PFSK-1 (cell line): ENCODE results near the gene ATP2B2.

Experiments
- FOXP2 ChIP-seq: optimal IDR thresholded peaks from 2 replicates; pipeline ENCODE3; 2011; ENCODE audit warnings: borderline replicate concordance, control low read depth, inconsistent platforms; ENCODE audit not compliant: insufficient read depth; ENCODE audit errors: extremely low read length, extremely low read depth
- POLR2AphosphoS5 ChIP-seq: IDR thresholded peaks from 2 replicates; pipeline ENCODE4 v1.6.1; 2012; ENCODE audit warnings: low read depth, mild to moderate bottlenecking, control low read depth, low read length, moderate library complexity
- SIN3A ChIP-seq: IDR thresholded peaks from 2 replicates; pipeline ENCODE4 v1.6.1; 2012; ENCODE audit warnings: mild to moderate bottlenecking, low read length, moderate library complexity, borderline replicate concordance; ENCODE audit not compliant: insufficient read depth
- TAF1 ChIP-seq: IDR thresholded peaks from 2 replicates; pipeline ENCODE4 v1.6.1; 2012; ENCODE audit warnings: low read length, control low read depth, borderline replicate concordance; ENCODE audit not compliant: insufficient read depth
- TF ChIP-seq, protein P1 (sequence below), 2 experiments: IDR thresholded peaks; 2 replicates each; pipeline versions ENCODE4 v1.6.1 to v1.8.0; 2011 to 2012; ENCODE audit warnings: low read depth in 2 of 2, low read length in 2 of 2, control low read depth in 1 of 2, inconsistent platforms in 1 of 2, mild to moderate bottlenecking in 1 of 2, moderate library complexity in 1 of 2; ENCODE audit not compliant: insufficient read depth in 1 of 2

The ATP2B2 gene

DNA sequence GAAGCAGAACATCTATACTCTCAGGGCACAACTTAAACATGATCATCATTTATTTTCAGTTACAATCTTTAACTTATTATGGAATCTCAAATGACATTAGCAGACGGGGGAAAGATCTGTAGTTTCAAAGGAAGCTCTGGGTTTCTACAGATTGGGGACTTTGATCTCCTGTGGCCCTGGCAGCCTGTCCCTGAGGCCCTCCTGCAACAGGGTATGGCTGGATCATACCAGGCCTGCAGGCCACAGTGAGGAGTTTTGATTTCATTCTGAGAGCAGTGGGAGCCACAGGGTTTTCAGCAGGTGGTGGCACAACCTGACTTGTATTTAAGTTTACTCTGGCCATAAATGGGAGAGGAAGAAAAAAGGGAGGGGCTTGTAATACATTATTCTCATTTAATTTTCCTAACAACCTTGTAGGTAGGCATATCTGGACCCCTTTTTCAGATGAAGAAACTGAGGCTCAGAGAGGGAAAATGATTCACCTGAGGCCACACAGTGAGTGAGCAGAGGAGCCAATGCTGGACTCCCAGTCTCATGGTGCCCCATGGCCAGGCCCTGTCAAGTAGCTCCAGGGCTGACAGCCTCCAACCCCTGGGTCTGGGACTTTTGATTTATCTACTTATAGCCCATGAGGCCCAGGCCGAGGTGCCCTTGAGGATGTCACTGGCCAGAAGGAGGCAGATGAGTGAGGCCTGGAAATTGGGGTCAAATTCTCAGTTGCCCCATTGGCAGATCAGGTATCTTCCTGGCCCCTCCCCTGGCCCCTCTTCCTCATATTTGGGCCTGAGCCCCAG, 71.0 kb downstream of the ATP2B2 start:
- TF ChIP-seq, protein P1, sequence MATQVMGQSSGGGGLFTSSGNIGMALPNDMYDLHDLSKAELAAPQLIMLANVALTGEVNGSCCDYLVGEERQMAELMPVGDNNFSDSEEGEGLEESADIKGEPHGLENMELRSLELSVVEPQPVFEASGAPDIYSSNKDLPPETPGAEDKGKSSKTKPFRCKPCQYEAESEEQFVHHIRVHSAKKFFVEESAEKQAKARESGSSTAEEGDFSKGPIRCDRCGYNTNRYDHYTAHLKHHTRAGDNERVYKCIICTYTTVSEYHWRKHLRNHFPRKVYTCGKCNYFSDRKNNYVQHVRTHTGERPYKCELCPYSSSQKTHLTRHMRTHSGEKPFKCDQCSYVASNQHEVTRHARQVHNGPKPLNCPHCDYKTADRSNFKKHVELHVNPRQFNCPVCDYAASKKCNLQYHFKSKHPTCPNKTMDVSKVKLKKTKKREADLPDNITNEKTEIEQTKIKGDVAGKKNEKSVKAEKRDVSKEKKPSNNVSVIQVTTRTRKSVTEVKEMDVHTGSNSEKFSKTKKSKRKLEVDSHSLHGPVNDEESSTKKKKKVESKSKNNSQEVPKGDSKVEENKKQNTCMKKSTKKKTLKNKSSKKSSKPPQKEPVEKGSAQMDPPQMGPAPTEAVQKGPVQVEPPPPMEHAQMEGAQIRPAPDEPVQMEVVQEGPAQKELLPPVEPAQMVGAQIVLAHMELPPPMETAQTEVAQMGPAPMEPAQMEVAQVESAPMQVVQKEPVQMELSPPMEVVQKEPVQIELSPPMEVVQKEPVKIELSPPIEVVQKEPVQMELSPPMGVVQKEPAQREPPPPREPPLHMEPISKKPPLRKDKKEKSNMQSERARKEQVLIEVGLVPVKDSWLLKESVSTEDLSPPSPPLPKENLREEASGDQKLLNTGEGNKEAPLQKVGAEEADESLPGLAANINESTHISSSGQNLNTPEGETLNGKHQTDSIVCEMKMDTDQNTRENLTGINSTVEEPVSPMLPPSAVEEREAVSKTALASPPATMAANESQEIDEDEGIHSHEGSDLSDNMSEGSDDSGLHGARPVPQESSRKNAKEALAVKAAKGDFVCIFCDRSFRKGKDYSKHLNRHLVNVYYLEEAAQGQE (IDR thresholded peaks at IDR 0.05; ENCODE audit: insufficient read depth in 1 of 2, low read depth in 2 of 2, low read length in 2 of 2): no peak
- TF ChIP-seq FOXP2: no peak
- no peak for TF ChIP-seq TAF1
- no peak for TF ChIP-seq SIN3A

GRCh38 chr3:10432931-10433330, 72.5 kb downstream of the ATP2B2 start:
- TF ChIP-seq, protein P1 (IDR thresholded peaks at IDR 0.05; ENCODE audit: insufficient read depth in 1 of 2, low read depth in 2 of 2, low read length in 2 of 2): no peak
- TF ChIP-seq FOXP2 (no peak), TAF1 (no peak), POLR2AphosphoS5 (no peak), SIN3A (no peak)

DNA sequence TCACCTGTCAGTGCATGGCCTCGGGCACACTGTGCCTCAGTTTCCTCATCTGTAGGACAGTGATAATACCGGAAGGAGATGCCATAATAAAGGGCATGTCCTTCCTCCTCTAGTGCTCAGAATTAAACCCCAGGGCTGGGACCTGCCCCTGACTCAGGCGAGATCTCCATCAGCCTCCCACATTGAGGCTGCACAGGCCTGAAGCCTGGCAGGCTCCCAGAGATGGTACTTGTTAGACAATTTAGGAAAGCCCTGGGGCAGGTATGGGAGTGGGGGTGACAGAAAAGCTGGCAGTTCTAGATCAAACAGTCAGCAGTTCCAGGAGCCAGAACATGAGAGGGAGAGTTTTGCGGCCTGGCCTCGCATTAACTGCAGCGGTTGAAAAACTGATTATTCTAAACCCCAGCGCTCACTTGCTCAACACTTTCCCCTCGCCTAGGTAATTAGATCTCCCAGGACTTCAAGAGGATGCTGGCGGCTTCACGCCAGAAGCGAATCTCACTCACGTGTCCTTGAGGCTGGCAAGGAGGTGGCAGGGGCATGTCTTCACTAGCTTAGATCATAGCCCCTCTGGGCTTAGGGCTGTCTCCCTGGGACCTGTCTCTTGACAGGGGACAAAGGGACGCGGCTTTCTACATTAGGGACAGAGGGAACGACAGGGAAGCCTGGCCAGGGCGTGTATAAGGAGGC, 73.1 kb downstream of the ATP2B2 start:
- TF ChIP-seq TAF1 (no peak), FOXP2 (no peak), SIN3A (no peak), POLR2AphosphoS5 (no peak)
- TF ChIP-seq, protein P1 (IDR thresholded peaks at IDR 0.05; ENCODE audit: insufficient read depth in 1 of 2, low read depth in 2 of 2, low read length in 2 of 2): no peak

GRCh38 chr3:10430805-10431204, 74.6 kb downstream of the ATP2B2 start:
- no peak for TF ChIP-seq POLR2AphosphoS5
- TF ChIP-seq FOXP2: no peak
- no peak for TF ChIP-seq TAF1
- no peak for TF ChIP-seq SIN3A
- TF ChIP-seq, protein P1 (IDR thresholded peaks at IDR 0.05; ENCODE audit: insufficient read depth in 1 of 2, low read depth in 2 of 2, low read length in 2 of 2): no peak
